SHP77 treated with DMSO at 0.1 percent for 48 hours (cell line): Measurements from ENCODE around the gene CNTRL.

ENCODE experiments used
- DNase-seq: peaks from one replicate; lab custom pipeline; 2025; lab: John Stamatoyannopoulos, UW

The CNTRL gene

GRCh38 chr9:121179930-121180681 lies 105.4 kb downstream of the CNTRL start:
- DNase-seq, result no peak

GRCh38 chr9:121182101-121182836 lies 107.5 kb downstream of the CNTRL start:
- no peak for DNase-seq

- no peak for DNase-seq
Observed at GRCh38 chr9:121182989-121183388, 108.2 kb downstream of the CNTRL start.

- no peak for DNase-seq
Observed at GRCh38 chr9:121183666-121184423, 109.1 kb downstream of the CNTRL start.

- DNase-seq, result no peak
Observed at GRCh38 chr9:121184463-121184862, 109.7 kb downstream of the CNTRL start.

- no peak for DNase-seq
Observed at GRCh38 chr9:121185178-121185745, 110.5 kb downstream of the CNTRL start.

- DNase-seq, result no peak
Observed at GRCh38 chr9:121185774-121186403, 111.1 kb downstream of the CNTRL start.

- DNase-seq, result no peak
Observed at GRCh38 chr9:121187636-121188305, 113.0 kb downstream of the CNTRL start.

- DNase-seq, result no peak
Observed at GRCh38 chr9:121189006-121189405, 114.3 kb downstream of the CNTRL start.

GRCh38 chr9:121189660-121190059 lies 114.9 kb downstream of the CNTRL start:
- no peak for DNase-seq

GRCh38 chr9:121191235-121191634 lies 116.5 kb downstream of the CNTRL start:
- DNase-seq, result no peak

- no peak for DNase-seq
Observed at GRCh38 chr9:121192518-121192917, 117.8 kb downstream of the CNTRL start.

GRCh38 chr9:121192959-121193640 lies 118.3 kb downstream of the CNTRL start:
- no peak for DNase-seq

- no peak for DNase-seq
Observed at GRCh38 chr9:121194730-121195129, 120.0 kb downstream of the CNTRL start.

- DNase-seq, result no peak
Observed at GRCh38 chr9:121196389-121196788, 121.6 kb downstream of the CNTRL start.

GRCh38 chr9:121197132-121197531 lies 122.4 kb downstream of the CNTRL start:
- DNase-seq, result no peak

- DNase-seq, result no peak
Observed at GRCh38 chr9:121198512-121199042, 123.8 kb downstream of the CNTRL start.

GRCh38 chr9:121199921-121200320 lies 125.2 kb downstream of the CNTRL start:
- no peak for DNase-seq

GRCh38 chr9:121200356-121200755 lies 125.6 kb downstream of the CNTRL start:
- no peak for DNase-seq

- no peak for DNase-seq
Observed at GRCh38 chr9:121201045-121201737, 126.4 kb downstream of the CNTRL start.
